Activated T-cell treated with anti-CD3 and anti-CD28 coated beads for 4 hours (primary cell): ENCODE data around the gene CBX1.
"Not testable (repeated sequence)": the region's sequence is repeated elsewhere in the genome, so short reads cannot be mapped to it uniquely, and the experiment has no call there.

Experiments used
- DNase-seq: peaks from one replicate; pipeline ENCODE4 v3.0.0-alpha.2; 2020

Gene CBX1

DNA sequence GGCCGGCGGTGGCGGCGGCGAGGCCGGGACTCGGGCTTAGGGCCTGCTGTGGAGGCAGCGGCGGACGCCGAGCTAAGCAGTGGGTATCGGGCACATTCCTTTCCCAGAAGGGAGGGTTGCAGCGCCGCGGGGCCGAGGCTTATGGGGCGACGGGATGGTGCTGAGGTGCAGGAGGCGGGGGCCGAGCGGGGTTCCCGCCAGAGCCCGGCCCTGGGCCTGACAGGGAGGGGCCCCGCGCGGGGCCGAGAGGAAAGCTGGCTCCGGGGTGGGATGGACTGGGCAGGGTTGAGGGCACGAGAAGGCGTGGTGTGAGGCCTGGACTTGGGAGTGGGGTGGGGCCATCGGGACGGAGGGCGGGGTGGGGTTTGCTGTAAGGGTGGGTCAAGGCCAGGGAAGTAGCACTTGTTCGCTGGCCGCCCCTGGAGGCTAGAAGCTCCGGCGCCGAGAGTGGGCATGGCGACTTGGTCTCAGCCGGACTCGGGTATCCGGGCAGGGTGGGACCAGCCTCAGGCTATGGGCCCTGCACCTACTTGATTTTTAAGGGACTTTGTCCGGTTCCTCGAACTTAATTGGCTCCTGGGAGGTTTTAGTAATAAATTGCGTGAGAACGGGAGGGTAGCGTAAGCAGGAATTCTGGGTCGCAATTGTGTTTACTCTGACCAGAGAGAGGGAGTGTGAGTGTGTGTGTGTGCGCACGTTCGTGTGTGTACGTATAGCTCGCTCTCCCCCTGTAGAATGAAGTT lies 52.7 kb downstream of the CBX1 start:
- DNase-seq: no peak

DNA sequence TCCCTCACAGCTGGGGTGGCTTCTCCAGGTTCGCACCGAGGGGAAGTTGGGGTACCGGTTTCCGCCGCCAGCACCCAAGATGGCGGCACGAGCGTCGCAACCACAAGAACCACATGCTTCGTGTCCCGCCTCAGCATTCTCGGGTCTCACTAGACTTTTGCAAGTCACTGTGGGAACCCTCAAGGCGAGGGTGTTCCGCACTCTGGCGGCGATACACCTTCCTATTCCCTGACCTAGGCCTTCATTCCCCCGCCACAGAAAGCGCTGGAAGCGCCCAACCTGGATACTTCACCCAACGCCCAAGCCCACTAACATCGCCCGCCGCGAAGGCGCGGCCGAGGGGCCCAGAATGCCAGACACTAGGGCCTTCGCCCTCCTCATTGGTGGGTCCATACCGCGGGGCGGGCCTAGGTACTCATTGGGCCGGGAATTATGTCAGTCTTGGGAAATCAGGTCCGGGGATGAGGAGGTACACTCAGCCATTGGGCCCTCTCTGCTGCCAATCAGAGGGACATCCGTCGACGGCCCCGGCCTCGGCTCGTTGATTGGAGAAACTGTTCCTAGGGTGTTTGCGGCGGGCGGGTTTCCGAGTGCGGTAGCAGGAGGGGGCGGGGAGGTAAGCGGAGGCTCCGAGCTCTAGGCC lies 53.4 kb downstream of the CBX1 start, which contains the start of gene NFE2L1:
Gene NFE2L1, plus strand, starts transcription at position 619 of the 643 bp plus-strand sequence. CDS start 2,760 bp downstream, outside the sequence.
- DNase-seq: peak; percentile 95

DNA sequence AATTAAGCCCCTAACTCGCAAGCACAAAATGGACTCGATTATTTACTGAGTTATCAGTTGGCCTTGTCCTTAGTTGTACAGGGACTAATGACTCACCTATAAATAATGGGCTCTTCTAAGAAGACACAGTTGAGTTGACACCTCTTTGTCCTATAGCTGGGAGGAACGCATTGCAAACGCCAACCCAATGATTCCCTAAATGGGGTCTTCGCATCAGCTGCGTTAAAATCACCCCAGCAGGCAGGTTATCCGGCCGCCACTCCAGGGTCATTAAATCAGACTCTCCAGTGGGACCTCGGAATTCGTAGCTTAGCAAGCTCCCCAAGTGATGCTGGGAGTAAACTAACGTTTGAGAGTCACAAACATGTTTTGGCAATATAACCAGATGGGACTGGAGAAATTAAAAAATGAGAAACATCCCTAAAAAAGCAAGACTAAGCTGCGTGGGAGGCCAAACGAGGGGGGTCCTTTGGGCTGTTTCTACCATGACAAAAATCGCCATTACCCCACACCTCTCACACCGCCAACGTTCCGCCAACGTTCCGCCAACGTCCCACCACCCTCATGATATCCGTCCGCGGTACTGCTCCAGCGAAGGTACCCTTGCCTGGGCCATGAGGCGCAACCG lies 54.1 kb downstream of the CBX1 start:
- no peak for DNase-seq

DNA sequence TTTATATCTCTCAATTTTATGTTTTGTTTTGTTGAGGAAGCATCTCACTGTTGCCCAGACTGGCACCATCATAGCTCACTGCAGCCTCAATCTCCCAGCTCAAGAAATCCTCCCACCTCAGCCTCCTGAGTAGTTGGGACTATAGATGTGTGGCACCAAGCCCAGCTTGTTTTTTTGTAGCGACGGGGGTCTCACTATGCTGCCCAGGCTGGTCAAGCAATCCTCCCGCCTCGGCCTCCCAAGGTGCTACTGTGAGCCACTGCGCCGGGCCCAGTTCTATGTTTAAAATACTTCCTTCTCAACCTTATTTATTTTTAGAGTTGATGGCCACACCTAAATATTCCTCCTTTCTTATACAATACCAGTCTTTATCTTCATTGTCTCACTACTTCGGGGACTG lies 55.0 kb downstream of the CBX1 start:
- no peak for DNase-seq

DNA sequence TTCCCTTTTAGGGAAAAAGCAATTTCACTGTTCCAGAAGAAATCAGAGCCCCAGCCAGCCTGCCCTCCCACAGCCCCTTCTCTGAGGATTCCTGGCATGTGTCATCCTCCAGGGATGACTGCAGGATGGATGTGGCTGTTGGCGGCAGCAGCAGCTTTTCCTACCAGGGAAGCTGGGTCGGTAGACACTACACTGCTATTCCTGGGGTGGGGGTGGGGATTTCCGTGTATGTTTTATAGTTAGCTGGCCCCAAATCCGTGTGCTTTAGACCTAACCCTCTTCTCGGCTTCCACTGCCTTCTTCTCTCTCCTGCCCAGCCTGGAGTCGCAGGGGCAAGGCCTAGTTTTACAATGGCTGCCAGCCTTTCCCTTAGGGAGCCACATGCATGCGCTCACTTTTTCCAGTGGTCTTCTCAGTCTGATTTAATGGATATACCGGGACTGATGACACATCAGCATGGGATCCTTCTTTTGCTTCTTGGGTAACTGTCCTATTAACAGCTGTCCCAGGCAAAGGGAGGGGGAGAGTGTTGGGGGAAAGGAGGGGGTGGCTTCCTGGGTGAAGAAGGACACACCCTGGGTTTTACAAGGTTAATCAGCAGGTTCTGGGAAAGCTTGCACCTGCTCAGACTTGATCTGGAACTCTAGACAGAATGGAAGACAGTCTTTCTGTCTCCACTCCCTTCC lies 55.8 kb downstream of the CBX1 start:
- no peak for DNase-seq

DNA sequence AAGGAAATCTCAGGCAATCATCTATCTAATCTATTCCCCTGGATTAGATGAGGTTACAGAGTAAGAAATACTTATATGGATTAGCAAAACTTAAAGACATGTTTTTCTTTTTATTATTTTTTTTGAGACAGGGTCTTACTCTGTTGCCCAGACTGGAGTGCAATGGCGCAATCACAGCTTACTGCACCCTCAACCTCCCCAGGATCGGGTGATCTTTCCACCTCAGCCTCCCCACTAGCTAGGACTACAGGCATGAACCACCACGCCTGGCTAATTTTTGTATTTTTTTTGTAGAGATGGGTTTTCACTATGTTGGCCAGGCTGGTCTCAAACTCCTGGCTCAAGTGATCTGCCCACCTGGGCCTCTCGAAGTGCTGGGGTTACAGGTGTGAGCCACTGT lies 56.4 kb downstream of the CBX1 start:
- DNase-seq: no peak

DNA sequence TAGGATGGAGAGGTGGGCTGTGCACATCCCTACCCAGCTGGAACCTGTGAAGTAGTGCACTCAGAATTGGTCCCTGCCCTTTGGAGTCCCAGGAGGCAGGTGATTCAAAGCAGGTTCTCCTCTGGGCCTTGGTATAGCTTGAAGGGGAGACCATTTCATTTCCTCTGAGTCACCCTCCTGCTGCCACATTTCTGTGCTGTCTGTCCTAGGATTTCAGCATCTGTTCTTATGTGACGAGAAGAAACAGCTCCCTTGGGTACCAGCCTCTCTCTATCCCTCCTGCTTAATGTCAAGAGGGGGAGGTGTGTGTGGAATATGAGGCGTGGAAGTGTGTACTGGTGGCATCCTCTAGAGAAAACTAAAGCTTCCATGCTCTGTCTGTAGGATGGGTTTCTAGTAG lies 58.1 kb downstream of the CBX1 start:
- no peak for DNase-seq

DNA sequence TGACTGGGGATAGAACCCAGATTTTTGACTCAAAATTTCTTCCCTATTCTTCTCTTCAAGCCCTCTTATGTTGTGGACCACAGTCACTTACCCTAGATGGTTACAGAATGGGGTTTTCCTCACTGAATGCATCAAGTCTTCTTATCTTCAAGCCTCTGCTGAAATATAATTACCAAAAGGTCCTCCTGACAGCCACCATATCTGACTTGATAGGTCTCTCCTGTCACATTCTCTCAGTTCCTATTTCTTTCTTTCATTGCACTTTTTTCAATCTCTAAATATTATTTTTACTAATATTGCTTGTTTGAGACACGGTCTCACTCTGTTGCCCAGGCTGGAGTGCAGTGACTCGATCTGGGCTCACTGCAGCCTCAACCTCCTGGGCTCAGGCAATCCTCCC lies 62.6 kb downstream of the CBX1 start:
- DNase-seq: no peak

DNA sequence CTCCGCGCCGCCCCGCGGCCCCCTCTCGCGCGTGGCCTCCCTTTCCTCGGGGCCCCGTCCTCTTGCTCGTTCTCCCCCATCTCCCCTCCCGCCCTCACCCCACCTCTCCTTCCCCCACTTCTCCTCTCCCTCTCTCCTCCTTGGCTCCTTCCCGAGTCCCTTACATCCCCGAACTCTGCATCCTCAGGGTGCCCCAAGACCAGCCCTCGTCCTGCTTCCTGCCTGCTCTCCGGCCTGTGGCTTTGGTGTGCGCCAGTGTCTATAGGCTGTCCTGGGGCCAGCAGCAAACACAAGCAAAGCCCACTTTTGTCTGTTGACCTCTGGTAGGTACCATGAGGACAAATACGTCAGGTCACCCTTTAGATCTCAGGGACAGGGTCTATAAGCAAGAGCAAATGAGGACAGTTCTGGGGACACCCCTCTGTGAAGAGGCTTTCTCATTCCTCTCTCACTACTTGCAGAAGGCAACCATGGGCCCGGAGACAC lies 63.4 kb downstream of the CBX1 start:
- DNase-seq: no peak

DNA sequence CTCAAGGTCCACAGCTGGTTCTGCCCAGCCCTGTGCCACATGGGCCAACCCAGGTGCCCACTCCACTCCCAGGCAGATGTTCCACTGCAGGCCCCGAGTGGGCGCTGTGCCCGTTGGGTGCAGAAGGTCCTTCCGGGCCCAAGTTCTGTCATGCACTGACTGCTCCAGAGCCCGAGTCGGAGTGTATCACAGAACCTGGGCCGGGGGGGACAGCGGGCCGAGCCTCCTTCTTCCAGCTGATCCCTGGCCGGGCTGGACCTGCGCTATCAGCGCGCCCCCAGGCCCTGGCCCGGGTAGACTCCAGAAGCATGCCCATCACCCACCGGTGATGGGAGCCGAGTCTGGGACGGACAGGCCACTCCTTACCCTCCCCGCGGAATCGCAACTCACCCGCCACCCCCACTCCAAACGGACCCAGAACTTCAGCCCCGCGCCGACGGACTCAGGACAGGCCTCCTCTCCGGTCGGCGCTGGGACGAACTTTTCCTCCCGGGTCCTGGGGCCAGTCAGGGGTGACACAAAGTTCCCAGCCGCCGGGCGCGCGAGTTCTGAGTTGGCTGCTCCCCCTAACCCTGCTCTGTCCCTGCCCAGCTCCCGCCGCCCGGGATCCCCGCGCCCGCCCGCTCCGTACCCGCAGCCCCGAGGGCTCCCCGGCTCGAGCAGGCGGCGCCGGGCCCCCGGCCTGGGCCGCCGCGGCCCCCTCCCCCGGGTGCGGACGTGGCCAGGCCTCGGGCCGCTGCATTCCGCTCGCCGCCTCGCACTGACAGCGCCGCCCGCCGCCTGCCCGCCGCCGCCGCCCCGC lies 64.0 kb downstream of the CBX1 start, which contains the start of gene COPZ2:
Gene COPZ2, minus strand, starts transcription at position 762 of the 802 bp plus-strand sequence. Its CDS starts 20 bp downstream, at position 742.
- DNase-seq: peak; percentile 24

DNA sequence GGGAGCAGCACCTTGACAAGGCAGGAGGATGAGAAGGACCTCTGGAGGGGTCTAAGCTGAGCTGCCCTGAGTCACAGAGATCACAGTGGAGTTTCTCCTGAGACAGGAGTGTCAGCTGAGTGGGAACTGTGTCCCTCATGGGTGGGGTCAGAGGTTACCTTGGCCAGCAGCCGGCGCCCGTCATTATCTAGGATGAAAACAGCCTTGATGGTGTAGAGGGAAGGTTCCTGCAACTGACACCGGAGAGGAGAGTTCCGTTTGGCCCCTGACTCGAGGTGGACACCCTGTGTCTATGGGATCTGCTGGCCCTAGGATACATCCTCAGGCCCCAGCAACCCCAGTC lies 64.6 kb downstream of the CBX1 start:
- DNase-seq: no peak

DNA sequence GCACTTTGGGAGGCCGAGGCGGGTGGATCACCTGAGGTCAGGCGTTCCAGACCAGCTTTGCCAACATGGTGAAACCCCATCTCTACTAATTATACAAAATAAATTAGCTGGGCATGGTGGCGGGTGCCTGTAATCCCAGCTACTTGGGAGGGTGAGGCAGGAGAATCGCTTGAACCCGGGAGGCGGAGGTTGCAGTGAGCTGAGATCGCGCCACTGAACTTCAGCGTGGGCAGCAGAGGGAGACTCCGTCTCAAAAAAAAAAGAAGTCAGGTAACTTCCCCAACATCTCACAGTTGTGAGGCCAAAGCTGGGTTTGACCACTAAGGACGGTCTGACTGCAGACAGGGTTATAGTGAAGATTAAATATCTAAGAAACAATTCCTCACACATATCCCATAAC lies 66.5 kb downstream of the CBX1 start:
- not testable (repeated sequence) for DNase-seq

DNA sequence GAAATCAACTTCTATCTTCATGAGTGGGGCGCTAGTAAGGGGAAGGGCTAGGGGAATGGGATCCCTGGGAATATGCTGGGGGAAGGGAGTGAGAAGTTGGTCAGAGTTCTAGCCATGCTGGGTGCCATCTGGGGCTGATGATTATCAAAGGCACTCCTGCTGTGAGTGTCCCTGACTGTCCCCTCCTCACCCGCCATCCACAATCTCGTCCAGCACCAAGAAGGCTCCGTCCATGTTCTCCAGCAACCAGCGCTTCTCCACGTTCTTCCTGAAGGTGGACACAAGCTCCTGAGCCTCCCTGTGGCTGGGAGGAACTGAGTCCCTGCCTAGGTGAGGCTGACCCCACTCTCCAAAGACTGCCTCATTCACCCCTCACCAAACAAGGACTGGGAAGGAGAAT lies 69.3 kb downstream of the CBX1 start:
- DNase-seq: no peak

DNA sequence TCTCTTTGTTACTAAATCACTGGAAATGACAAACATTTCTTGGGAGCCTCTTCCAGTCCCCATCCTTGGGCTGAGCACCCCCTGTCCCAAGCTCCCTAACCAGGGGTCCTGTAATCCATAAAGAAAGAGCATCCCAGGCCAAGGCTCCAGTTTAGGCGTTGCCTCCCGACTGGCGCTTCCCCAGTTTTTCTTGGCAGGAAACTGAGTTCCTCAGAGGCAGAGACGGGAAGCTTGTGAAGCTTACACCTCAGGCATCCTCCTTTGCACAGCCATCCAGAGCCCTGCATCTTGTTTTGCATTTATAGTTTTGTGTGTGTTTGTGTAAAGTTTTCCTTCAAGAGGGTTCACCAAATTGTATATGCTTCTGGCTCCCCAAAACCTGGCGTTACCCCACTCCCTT lies 70.7 kb downstream of the CBX1 start:
- DNase-seq: no peak

DNA sequence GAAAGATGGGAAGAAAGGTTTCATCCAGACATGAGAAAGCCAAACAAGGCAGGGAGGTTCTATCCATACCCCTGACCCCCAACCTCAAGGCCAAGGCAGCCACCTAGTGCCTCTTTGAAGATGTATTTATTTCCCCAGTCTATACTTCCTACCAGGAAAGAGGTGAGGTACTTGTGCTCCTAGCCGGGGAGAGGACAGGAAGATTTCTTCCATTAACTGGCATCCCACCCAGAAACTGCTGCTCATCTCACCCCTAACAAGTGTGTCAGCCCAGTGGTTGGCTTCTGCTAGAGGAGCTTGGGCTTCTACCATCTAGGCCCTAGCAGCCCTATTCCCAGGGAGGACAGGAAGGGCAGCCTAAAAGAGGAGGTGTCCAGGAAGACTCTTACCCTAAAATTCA lies 72.5 kb downstream of the CBX1 start:
- DNase-seq: no peak

DNA sequence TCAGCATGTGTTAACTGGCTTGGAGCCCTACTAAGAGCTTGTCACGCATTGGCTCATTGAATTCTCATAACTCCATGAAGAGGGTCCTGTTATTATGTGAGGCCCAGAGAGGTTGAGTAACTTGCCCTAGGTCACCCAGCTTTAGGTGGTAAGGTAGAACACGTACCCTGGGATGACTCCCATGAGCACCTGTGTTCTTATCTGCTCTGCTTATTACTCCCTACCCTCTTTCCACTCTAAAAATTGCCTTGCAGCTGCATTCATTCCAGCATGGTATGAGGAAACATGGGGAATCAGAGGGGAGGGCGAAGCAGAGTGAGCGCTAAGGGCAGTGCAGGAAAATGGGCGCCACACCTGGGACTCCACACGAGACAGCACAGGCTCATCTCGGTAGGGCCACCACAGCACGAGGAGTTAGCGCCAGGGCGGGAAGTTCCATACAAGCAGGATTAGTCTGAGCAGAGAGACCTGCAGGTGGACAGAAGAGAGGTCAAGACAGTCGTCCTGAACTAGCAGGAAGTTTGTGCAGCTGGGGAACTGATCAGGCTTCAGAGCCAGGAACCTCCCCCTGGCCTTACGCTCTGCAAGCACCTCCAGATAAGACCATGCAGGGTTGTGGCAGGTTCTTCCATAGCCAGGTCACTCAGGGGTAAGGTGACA lies 73.8 kb downstream of the CBX1 start:
- DNase-seq: no peak

DNA sequence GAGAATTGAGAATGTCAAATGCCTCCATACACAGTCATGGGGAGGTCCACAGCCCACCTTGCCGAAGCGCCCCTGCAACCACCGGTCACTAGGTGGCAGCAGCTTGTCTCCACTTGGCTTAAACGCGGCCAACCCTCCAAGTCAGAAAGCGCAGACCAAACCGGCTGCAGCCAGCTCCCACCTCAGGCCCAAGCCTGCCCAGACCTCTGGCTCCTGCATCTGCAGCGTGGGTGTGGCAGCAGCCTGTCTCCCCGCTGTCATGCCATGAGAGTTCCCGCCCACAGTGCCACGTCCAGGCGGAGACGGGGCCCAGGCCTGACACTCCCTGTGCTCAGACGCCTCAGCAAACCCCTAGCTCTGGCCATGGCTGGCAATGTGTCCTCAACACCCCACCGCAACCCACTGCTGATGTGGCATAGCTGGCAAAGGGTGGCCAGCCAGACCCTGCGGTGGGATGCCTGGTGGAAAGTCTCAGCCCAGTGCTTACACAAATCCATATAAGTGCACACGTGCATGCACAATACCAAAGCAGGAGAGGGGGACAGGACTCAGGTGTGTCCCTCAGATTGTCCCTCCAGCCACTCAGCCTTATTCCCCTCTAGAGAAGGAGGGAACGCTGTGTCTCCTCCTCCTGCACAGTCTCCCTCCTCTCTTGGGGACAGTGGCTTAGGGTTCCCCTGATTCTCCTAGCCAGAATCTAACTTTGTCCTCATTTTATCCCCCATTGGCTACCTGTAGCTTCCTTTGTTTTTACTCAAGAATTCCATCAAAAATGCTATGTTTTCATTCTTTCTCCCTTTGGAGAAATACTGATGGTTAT lies 74.6 kb downstream of the CBX1 start:
- DNase-seq: peak; percentile 61

DNA sequence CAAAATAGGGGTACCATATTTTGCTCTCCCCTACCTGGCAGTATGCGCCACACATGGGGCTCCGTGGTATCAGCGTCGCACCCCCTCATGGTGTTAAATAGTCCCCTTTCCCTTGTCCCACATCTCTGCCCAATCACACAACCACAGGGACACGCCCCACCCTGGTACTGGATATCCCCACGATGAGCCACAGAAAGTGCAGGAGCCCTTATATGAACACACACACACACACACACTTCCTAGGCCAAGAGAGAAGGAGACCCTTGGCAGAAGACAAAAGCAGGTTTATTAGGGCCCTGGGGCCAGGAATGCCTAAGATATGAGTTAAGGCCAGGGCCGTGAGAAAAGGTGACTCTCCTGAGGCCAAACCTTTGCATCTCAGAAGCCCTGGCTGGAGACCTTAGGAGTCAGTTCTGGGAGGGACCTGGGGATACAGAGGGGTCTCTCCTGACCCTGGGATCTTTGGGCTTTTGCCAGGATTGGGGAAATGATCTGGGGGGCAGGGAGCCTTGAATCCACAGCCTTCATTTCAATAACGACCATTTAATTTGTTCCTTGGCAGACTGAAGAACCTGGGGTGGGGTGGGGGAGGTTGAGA lies 75.3 kb downstream of the CBX1 start:
- DNase-seq: no peak

DNA sequence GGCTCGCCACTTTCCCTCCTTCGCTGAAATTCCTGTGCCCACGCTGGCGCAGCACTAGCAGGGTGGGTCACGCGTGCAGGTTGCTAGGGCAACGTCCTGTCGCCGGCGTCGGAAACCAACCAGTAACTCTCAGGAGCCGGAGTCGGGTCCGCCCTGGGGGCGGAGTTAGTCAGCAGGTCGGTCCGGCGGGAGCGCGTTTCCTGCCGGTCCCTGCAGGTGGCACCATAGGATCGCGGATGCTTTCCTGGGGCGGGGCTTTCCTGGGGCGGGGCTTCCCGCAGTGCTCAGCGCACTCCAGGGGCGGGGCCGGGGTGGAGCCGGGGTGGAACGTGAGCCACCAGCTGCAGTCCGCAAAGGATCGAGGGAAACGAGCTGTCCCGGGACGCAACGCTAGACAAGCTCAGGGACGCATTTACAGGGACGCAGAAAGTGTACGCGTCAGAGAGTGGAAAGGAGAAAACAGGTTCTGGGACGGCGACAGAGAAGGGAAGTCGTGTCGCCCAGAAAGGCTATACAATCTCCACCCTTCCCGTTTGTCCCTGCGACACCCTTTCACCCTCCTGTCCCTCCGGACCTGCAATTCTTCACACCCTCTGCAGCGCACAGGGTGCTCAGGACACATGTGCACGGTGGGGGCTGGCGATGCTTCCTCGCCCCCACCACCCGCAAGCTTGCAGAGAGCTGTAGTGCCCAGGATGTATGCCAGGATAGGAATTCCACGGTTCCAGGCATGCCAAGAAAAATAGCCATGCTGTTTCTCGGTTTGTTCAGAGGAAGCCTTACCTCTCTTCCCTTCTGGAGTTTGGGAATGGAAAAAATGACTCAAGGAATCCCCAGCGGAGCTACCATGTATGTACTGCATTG lies 76.0 kb downstream of the CBX1 start:
- DNase-seq: peak; percentile 97
